SK-N-SH (cell line): ENCODE data around the gene PASK. TPM values are rescaled to one million over a fixed set of nuclear protein-coding genes. Genes with fewer than 3 reads are reported as not detected.

Experiments used
- CTCF ChIA-PET: fragments of 300-600, 350-600 bp; formaldehyde crosslinking; extraction: SDS; loops from one replicate; lab custom pipeline; 2021; lab: Yijun Ruan, JAX
- POLR2A ChIA-PET: fragments of 350-600 bp; sonication (Branson Sonifier 250); formaldehyde crosslinking; extraction: SDS; loops from one replicate; lab custom pipeline; 2020; ENCODE audit warnings: antibody characterized with exemption, inconsistent platforms; lab: Yijun Ruan, JAX
- DNase-seq: peaks from one replicate; pipeline ENCODE4 v3.0.0; 2012
- H2AFZ ChIP-seq: fragments of 200-600 bp; sonication (generic); 2 replicates; pipeline ENCODE4 v1.8.1; 2016; ENCODE audit warnings: antibody characterized with exemption, mild to moderate bottlenecking, low read depth
- H3F3A ChIP-seq: fragments of 200-600 bp; sonication (generic); replicated peaks from 2 replicates; pipeline ENCODE3; 2016; ENCODE audit warnings: antibody characterized with exemption, mild to moderate bottlenecking; ENCODE audit not compliant: insufficient read depth
- H3K27ac ChIP-seq, 2 experiments: fragments of 200-500 bp in 1 of 2; fragments of 200-600 bp in 1 of 2; sonication (Bioruptor generic) in 1 of 2; sonication (generic), shearing (Covaris generic) in 1 of 2; 2 replicates each; pipeline versions ENCODE4 v1.5.1 to v1.6.1; 2014 to 2016; ENCODE audit warnings: low read depth in 2 of 2, inconsistent platforms in 1 of 2, low read length in 1 of 2, mild to moderate bottlenecking in 1 of 2, mixed read lengths in 1 of 2
- H3K27me3 ChIP-seq: fragments of 200-600 bp; sonication (generic), shearing (Covaris generic); 2 replicates; pipeline ENCODE4 v1.6.1; 2016; ENCODE audit warnings: mixed run types; ENCODE audit not compliant: insufficient read depth
- H3K36me3 ChIP-seq, 2 experiments: fragments of 200-500 bp in 1 of 2; fragments of 200-600 bp in 1 of 2; sonication (Bioruptor generic) in 1 of 2; sonication (generic) in 1 of 2; replicated peaks in 1 of 2; 2 replicates each; pipeline versions ENCODE3 to v1.5.1; 2014 to 2016; ENCODE audit warnings: low read length in 1 of 2, mild to moderate bottlenecking in 1 of 2; ENCODE audit not compliant: insufficient read depth in 2 of 2, control insufficient read depth in 1 of 2
- H3K4me1 ChIP-seq, 2 experiments: fragments of 200-500 bp in 1 of 2; fragments of 200-600 bp in 1 of 2; sonication (Bioruptor generic) in 1 of 2; sonication (generic), shearing (Covaris generic) in 1 of 2; 2 replicates each; pipeline versions ENCODE4 v1.5.1 to v1.6.1; 2014 to 2016; ENCODE audit warnings: low read depth in 1 of 2, low read length in 1 of 2, mixed run types in 1 of 2; ENCODE audit not compliant: insufficient read depth in 2 of 2, control insufficient read depth in 1 of 2
- H3K4me2 ChIP-seq: fragments of 200-600 bp; sonication (generic), shearing (Covaris generic); 2 replicates; pipeline ENCODE4 v1.6.1; 2017; ENCODE audit warnings: mixed run types
- H3K4me3 ChIP-seq, 2 experiments: fragments of 200-500 bp in 1 of 2; fragments of 200-600 bp in 1 of 2; sonication (Bioruptor generic) in 1 of 2; sonication (generic), shearing (Covaris generic) in 1 of 2; 2 replicates each; pipeline versions ENCODE4 v1.5.1 to v1.8.1; 2014 to 2016; ENCODE audit warnings: low read depth in 2 of 2, inconsistent platforms in 1 of 2, low read length in 1 of 2, mild to moderate bottlenecking in 1 of 2, mixed read lengths in 1 of 2, moderate library complexity in 1 of 2
- H3K79me2 ChIP-seq: fragments of 200-600 bp; sonication (generic); 2 replicates; pipeline ENCODE4 v1.8.1; 2017; ENCODE audit warnings: mild to moderate bottlenecking; ENCODE audit not compliant: insufficient read depth
- H3K9ac ChIP-seq: fragments of 200-600 bp; sonication (generic); 2 replicates; pipeline ENCODE4 v1.6.1; 2017; ENCODE audit warnings: mixed run types
- H3K9me2 ChIP-seq: fragments of 200-600 bp; sonication (generic); 2 replicates; pipeline ENCODE4 v1.6.1; 2017; ENCODE audit warnings: mixed run types
- H3K9me3 ChIP-seq: fragments of 200-600 bp; sonication (generic); 2 replicates; pipeline ENCODE4 v1.6.1; 2017; ENCODE audit warnings: mixed run types, mild to moderate bottlenecking, moderate library complexity
- H4K20me1 ChIP-seq: fragments of 200-600 bp; sonication (generic); 2 replicates; pipeline ENCODE4 v1.6.1; 2017; ENCODE audit warnings: mild to moderate bottlenecking, mixed run types; ENCODE audit not compliant: insufficient read depth
- CHD2 ChIP-seq: fragments of 150-350 bp; IDR thresholded peaks from 2 replicates; pipeline ENCODE4 v1.6.1; 2018; ENCODE audit warnings: low read length; ENCODE audit not compliant: partially characterized antibody
- ELF1 ChIP-seq: IDR thresholded peaks from 2 replicates; pipeline ENCODE4 v1.4.0; 2012
- EZH2phosphoT487 ChIP-seq: fragments of 200-600 bp; sonication (generic); IDR thresholded peaks from 2 replicates; pipeline ENCODE4 v1.6.1; 2017; ENCODE audit warnings: low read depth, mixed run types, mild to moderate bottlenecking, antibody characterized with exemption, moderate library complexity, borderline replicate concordance
- FOSL2 ChIP-seq: IDR thresholded peaks from 2 replicates; pipeline ENCODE4 v1.4.0; 2012; ENCODE audit warnings: low read depth, mild to moderate bottlenecking, moderate library complexity, borderline replicate concordance
- GABPA ChIP-seq: IDR thresholded peaks from 2 replicates; pipeline ENCODE4 v1.4.0; 2012; ENCODE audit warnings: low read depth, mild to moderate bottlenecking
- GATA2 ChIP-seq: sonication (generic); formaldehyde crosslinking; IDR thresholded peaks from 2 replicates; pipeline ENCODE4 v1.5.0; 2020; ENCODE audit warnings: mild to moderate bottlenecking, missing genetic modification reagents
- MAX ChIP-seq: IDR thresholded peaks from 2 replicates; pipeline ENCODE4 v1.4.0; 2012; ENCODE audit warnings: low read depth
- MEF2A ChIP-seq: IDR thresholded peaks from 2 replicates; pipeline ENCODE4 v1.4.0; 2012; ENCODE audit warnings: low read depth, borderline replicate concordance
- NRF1 ChIP-seq: IDR thresholded peaks from 2 replicates; pipeline ENCODE4 v1.6.1; 2012; ENCODE audit warnings: low read depth, mild to moderate bottlenecking, low read length
- PBX3 ChIP-seq: IDR thresholded peaks from 2 replicates; pipeline ENCODE4; 2012
- RAD21 ChIP-seq: IDR thresholded peaks from 2 replicates; pipeline ENCODE4 v1.6.1; 2012; ENCODE audit warnings: mild to moderate bottlenecking, low read length
- RCOR1 ChIP-seq: fragments of 150-350 bp; IDR thresholded peaks from 2 replicates; pipeline ENCODE4 v1.6.1; 2017; ENCODE audit warnings: antibody characterized with exemption, low read length
- RXRA ChIP-seq: IDR thresholded peaks from 2 replicates; pipeline ENCODE4 v1.4.0; 2012; ENCODE audit warnings: low read depth, mild to moderate bottlenecking, borderline replicate concordance
- TAF1 ChIP-seq: IDR thresholded peaks from 2 replicates; pipeline ENCODE4 v1.6.1; 2012; ENCODE audit warnings: low read depth, mild to moderate bottlenecking, low read length, moderate library complexity, borderline replicate concordance
- TCF12 ChIP-seq: IDR thresholded peaks from 2 replicates; pipeline ENCODE4 v1.4.0; 2012
- TEAD4 ChIP-seq: IDR thresholded peaks from 2 replicates; pipeline ENCODE4 v1.4.0; 2012; ENCODE audit warnings: mild to moderate bottlenecking, borderline replicate concordance; ENCODE audit not compliant: insufficient read depth
- USF1 ChIP-seq: IDR thresholded peaks from 2 replicates; pipeline ENCODE4 v1.4.0; 2012; ENCODE audit warnings: low read depth, borderline replicate concordance
- YY1 ChIP-seq: IDR thresholded peaks from 2 replicates; pipeline ENCODE4 v1.4.0; 2012; ENCODE audit warnings: low read depth, mild to moderate bottlenecking
- WGBS: methylation state at CpG from one replicate; pipeline ENCODE4 v1.1.6; 2017; ENCODE audit warnings: low lambda C conversion rate; 5-methylcytosine and 5-hydroxymethylcytosine counted together
- polyA plus RNA-seq, 3 experiments: library from polyadenylated mRNA; depleted of rRNA; stranded (reverse); fragments of >200 nt; gene quantifications; 2 replicates each; pipeline ENCODE4 v1.2.3, GENCODE V29; 2012
- TF ChIP-seq, protein P1 (sequence below): IDR thresholded peaks from 2 replicates; pipeline ENCODE4 v1.6.1; 2012; ENCODE audit warnings: mild to moderate bottlenecking, low read depth, low read length, moderate library complexity

PASK gene
- polyA plus RNA-seq, 1 of the 3 experiments (the other 2 are of a cell fraction): 6.3 TPM

DNA sequence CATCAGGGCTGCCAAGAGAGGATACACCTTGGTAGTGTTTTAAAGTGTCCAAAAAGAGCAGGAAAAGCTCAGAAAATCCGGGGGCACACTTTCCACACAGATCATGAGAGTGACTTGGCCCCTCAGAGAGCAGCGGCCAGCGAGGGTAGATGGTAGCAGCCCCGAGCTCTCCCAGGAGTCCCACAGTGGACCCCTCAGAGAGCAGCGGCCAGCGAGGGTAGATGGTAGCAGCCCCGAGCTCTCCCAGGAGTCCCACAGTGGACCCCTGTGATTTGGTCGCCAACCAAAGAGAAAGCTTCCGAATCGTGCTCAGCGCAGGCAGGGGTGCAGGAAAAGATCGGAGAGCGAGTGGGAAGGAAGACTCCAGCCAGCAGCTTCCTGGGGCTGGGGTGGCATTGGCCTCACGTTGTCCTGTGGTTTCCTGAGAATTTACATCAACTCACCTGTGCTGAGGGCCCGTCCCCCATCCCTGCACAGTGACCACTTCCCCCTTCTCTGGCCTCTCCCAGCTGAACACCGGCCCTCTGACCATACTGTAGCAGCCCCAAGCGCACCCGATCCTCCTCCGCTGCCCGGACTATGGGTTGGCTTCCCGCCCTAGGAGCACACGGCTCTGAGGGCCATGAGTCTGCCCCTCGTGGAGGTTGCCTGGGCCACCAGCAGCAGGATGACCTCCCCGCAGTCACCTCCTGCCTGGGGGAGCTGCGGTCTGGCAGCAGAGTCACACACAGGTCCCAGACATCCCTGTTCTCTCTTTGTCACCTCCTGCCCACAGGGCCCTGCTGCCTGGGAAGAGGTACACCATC is 80.9 kb downstream of the PASK start:
- Histone ChIP-seq H3K9ac (no peak overlapping the region), H2AFZ (no peak overlapping the region), H3K4me1 (no peaks in the 10 kb centered on the region; a peak in 1 of 4 replicates), H3K27me3 (no peaks in the 10 kb centered on the region), H3K27ac (no peak overlapping the region), H3K36me3 (no peaks in the 10 kb centered on the region), H3K4me3 (no peak overlapping the region), H3K79me2 (no peaks in the 10 kb centered on the region), H3K4me2 (no peak overlapping the region), H4K20me1 (no peaks in the 10 kb centered on the region), H3K9me2 (no peaks in the 10 kb centered on the region), H3F3A (no peaks in the 10 kb centered on the region)
- POLR2A ChIA-PET: no interaction called here
- peak; percentile 36 for DNase-seq
- TF ChIP-seq CHD2 (no peak), PBX3 (no peak), GABPA (no peak), RAD21 (no peak), TCF12 (no peak), RCOR1 (no peak), USF1 (no peak), GATA2 (CRISPR knock-in tag) (no peak), TEAD4 (no peak), NRF1 (no peak), RXRA (no peak), EZH2phosphoT487 (no peak), FOSL2 (no peak), YY1 (no peak), MEF2A (no peak), TAF1 (no peak), ELF1 (no peak), MAX (no peak)
- TF ChIP-seq, protein P1, sequence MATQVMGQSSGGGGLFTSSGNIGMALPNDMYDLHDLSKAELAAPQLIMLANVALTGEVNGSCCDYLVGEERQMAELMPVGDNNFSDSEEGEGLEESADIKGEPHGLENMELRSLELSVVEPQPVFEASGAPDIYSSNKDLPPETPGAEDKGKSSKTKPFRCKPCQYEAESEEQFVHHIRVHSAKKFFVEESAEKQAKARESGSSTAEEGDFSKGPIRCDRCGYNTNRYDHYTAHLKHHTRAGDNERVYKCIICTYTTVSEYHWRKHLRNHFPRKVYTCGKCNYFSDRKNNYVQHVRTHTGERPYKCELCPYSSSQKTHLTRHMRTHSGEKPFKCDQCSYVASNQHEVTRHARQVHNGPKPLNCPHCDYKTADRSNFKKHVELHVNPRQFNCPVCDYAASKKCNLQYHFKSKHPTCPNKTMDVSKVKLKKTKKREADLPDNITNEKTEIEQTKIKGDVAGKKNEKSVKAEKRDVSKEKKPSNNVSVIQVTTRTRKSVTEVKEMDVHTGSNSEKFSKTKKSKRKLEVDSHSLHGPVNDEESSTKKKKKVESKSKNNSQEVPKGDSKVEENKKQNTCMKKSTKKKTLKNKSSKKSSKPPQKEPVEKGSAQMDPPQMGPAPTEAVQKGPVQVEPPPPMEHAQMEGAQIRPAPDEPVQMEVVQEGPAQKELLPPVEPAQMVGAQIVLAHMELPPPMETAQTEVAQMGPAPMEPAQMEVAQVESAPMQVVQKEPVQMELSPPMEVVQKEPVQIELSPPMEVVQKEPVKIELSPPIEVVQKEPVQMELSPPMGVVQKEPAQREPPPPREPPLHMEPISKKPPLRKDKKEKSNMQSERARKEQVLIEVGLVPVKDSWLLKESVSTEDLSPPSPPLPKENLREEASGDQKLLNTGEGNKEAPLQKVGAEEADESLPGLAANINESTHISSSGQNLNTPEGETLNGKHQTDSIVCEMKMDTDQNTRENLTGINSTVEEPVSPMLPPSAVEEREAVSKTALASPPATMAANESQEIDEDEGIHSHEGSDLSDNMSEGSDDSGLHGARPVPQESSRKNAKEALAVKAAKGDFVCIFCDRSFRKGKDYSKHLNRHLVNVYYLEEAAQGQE: no peak
- TF ChIP-seq, all 33 proteins: peak for 0
- 67% methylated on average over 21 of the region's 25 CpGs for WGBS
- CTCF ChIA-PET: interaction anchor here (0.6 to 2.8 kb wide), 3 partner anchors 10 to 217 kb away, joined by 3 to 11 read pairs (median 9); no protein-coding TSS in a partner anchor
- H3K9me3 ChIP-seq: no peaks in the 10 kb centered on the region
